Testis (tissue), 2 donors: ENCODE results near the gene LRIT3.

Experiments used
- POLR2A ChIP-seq: fragments of 450-650 bp; IDR thresholded peaks from one replicate; pipeline ENCODE4 v1.6.1; 2017; ENCODE audit warnings: antibody characterized with exemption, mild to moderate bottlenecking, moderate library complexity
- TF ChIP-seq, protein P1 (sequence below), 3 experiments: fragments of 450-650 bp in 2 of 3; fragments of 200-600 bp in 1 of 3; sonication (generic) in 1 of 3; IDR thresholded peaks; one replicate each; pipeline ENCODE4 v1.5.1; 2016 to 2019; ENCODE audit warnings: antibody characterized with exemption in 3 of 3, mild to moderate bottlenecking in 2 of 3, moderate library complexity in 1 of 3

DNA sequence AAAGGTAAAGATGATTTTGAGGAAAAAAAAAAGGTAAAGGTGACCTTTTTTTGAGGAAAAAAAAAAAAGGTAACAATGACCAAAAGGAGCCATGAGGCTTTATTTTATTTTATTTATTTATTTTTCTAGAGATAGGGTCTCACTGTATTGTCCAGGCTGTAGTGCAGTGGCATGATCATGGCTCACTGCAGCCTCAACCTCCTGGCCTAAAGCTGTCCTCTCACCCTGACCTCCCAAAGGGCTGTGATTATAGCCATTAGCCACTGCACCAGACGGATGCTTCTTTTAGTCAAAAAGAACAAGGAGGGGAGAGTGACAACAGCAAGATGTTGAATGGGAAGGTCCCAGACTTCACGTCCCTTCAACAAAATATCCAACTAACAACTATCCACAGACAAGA is 30.4 kb downstream of the LRIT3 start:
- TF ChIP-seq, protein P1, sequence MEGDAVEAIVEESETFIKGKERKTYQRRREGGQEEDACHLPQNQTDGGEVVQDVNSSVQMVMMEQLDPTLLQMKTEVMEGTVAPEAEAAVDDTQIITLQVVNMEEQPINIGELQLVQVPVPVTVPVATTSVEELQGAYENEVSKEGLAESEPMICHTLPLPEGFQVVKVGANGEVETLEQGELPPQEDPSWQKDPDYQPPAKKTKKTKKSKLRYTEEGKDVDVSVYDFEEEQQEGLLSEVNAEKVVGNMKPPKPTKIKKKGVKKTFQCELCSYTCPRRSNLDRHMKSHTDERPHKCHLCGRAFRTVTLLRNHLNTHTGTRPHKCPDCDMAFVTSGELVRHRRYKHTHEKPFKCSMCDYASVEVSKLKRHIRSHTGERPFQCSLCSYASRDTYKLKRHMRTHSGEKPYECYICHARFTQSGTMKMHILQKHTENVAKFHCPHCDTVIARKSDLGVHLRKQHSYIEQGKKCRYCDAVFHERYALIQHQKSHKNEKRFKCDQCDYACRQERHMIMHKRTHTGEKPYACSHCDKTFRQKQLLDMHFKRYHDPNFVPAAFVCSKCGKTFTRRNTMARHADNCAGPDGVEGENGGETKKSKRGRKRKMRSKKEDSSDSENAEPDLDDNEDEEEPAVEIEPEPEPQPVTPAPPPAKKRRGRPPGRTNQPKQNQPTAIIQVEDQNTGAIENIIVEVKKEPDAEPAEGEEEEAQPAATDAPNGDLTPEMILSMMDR (IDR thresholded peaks at IDR 0.05) = no peak
- TF ChIP-seq POLR2A = no peak
